Ecto neural progenitor cell (in vitro differentiated cells): Measurements from ENCODE around the gene FAM20A.
A peak's percentile ranks its signal among the peaks of the same experiment; 100 is the strongest.

ENCODE experiments used
- DNase-seq: peaks from one replicate; pipeline ENCODE4 v3.0.0-alpha.2; 2018; ENCODE audit warnings: low spot score

The FAM20A gene

GRCh38 chr17:68600931-68601564 is at the start of gene FAM20A:
TSS of gene FAM20A (minus strand) at chr17:68601367. CDS start at chr17:68600666, 701 bp downstream.
- DNase-seq = peak; percentile 70

GRCh38 chr17:68649324-68649723 is 48.2 kb upstream of the FAM20A start:
- no peak for DNase-seq

GRCh38 chr17:68646626-68647526 is 45.7 kb upstream of the FAM20A start:
- no peak for DNase-seq

GRCh38 chr17:68642118-68642412 is 40.9 kb upstream of the FAM20A start:
- no peak for DNase-seq

- no peak for DNase-seq
Observed at GRCh38 chr17:68641276-68642117, 40.3 kb upstream of the FAM20A start.

- DNase-seq = no peak
Observed at GRCh38 chr17:68640242-68640989, 39.2 kb upstream of the FAM20A start.

- DNase-seq = no peak
Observed at GRCh38 chr17:68634345-68634876, 33.2 kb upstream of the FAM20A start.

- DNase-seq = no peak
Observed at GRCh38 chr17:68628576-68628957, 27.4 kb upstream of the FAM20A start.

- no peak for DNase-seq
Observed at GRCh38 chr17:68627956-68628575, 26.9 kb upstream of the FAM20A start.

- no peak for DNase-seq
Observed at GRCh38 chr17:68624381-68624780, 23.2 kb upstream of the FAM20A start.

- DNase-seq = no peak
Observed at GRCh38 chr17:68623811-68624210, 22.6 kb upstream of the FAM20A start.

GRCh38 chr17:68622423-68622822 is 21.3 kb upstream of the FAM20A start:
- DNase-seq = no peak

GRCh38 chr17:68621065-68621464 is 19.9 kb upstream of the FAM20A start:
- DNase-seq = no peak

GRCh38 chr17:68616334-68616733 is 15.2 kb upstream of the FAM20A start:
- DNase-seq = no peak

GRCh38 chr17:68614718-68615117 is 13.6 kb upstream of the FAM20A start:
- no peak for DNase-seq

GRCh38 chr17:68613739-68614298 is 12.7 kb upstream of the FAM20A start:
- DNase-seq = no peak

GRCh38 chr17:68612923-68613292 is 11.7 kb upstream of the FAM20A start:
- DNase-seq = no peak

GRCh38 chr17:68612209-68612922 is 11.2 kb upstream of the FAM20A start:
- no peak for DNase-seq

GRCh38 chr17:68611353-68612208 is 10.4 kb upstream of the FAM20A start:
- DNase-seq = no peak
